Lower leg skin (tissue), 3 donors: Measurements from ENCODE around the gene SIAH2.

Source experiments
- POLR2A ChIP-seq, 2 donors: fragments of 450-650 bp; IDR thresholded peaks; one replicate each; pipeline ENCODE4 v1.6.1; 2016 to 2017; ENCODE audit warnings: antibody characterized with exemption in 2 of 2, mild to moderate bottlenecking in 1 of 2, moderate library complexity in 1 of 2
- TF ChIP-seq, protein P1 (sequence below), 3 donors: fragments of 450-650 bp; IDR thresholded peaks; one replicate each; pipeline ENCODE4 v1.5.1; 2016; ENCODE audit warnings: antibody characterized with exemption in 3 of 3, mild to moderate bottlenecking in 3 of 3, moderate library complexity in 2 of 3

GRCh38 chr3:150743508-150743907, 19.5 kb downstream of the SIAH2 start:
- TF ChIP-seq, protein P1, sequence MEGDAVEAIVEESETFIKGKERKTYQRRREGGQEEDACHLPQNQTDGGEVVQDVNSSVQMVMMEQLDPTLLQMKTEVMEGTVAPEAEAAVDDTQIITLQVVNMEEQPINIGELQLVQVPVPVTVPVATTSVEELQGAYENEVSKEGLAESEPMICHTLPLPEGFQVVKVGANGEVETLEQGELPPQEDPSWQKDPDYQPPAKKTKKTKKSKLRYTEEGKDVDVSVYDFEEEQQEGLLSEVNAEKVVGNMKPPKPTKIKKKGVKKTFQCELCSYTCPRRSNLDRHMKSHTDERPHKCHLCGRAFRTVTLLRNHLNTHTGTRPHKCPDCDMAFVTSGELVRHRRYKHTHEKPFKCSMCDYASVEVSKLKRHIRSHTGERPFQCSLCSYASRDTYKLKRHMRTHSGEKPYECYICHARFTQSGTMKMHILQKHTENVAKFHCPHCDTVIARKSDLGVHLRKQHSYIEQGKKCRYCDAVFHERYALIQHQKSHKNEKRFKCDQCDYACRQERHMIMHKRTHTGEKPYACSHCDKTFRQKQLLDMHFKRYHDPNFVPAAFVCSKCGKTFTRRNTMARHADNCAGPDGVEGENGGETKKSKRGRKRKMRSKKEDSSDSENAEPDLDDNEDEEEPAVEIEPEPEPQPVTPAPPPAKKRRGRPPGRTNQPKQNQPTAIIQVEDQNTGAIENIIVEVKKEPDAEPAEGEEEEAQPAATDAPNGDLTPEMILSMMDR (IDR thresholded peaks at IDR 0.05): no peak
- no peak for TF ChIP-seq POLR2A (IDR thresholded peaks at IDR 0.05)
